H9 (cell line): Measurements from ENCODE around the gene LRMDA. TPM values are rescaled to one million over a fixed set of nuclear protein-coding genes. Genes with fewer than 3 reads are reported as not detected.

Source experiments
- DNase-seq: peaks from one replicate; pipeline ENCODE4 v3.0.0-alpha.2; 2017
- H2AFZ ChIP-seq: one replicate; pipeline ENCODE4 v1.6.1; 2013; ENCODE audit warnings: mild to moderate bottlenecking, low read length, control low read depth, moderate library complexity
- H2AK5ac ChIP-seq: 2 replicates; pipeline ENCODE4 v1.6.1; 2013; ENCODE audit warnings: low read length, control low read depth, mixed read lengths; ENCODE audit not compliant: insufficient read length
- H2BK120ac ChIP-seq: one replicate; pipeline ENCODE4 v1.6.1; 2013; ENCODE audit warnings: low read depth, mild to moderate bottlenecking, low read length, control low read depth, inconsistent platforms; ENCODE audit not compliant: poor library complexity, severe bottlenecking
- H2BK12ac ChIP-seq: 2 replicates; pipeline ENCODE4 v1.6.1; 2013; ENCODE audit warnings: low read length, control low read depth, mixed read lengths, low read depth; ENCODE audit not compliant: insufficient read length
- H2BK15ac ChIP-seq: 2 replicates; pipeline ENCODE4 v1.6.1; 2013; ENCODE audit warnings: low read depth, low read length, control low read depth
- H2BK20ac ChIP-seq: one replicate; pipeline ENCODE4 v1.6.1; 2013; ENCODE audit warnings: low read depth, mild to moderate bottlenecking, low read length, control low read depth, inconsistent platforms; ENCODE audit not compliant: poor library complexity, severe bottlenecking
- H2BK5ac ChIP-seq: 2 replicates; pipeline ENCODE4 v1.6.1; 2013; ENCODE audit warnings: low read length, control low read depth, mixed read lengths; ENCODE audit not compliant: insufficient read length
- H3K14ac ChIP-seq: 2 replicates; pipeline ENCODE4 v1.6.1; 2013; ENCODE audit warnings: low read length, control low read depth; ENCODE audit not compliant: insufficient read depth
- H3K18ac ChIP-seq: 2 replicates; pipeline ENCODE4 v1.6.1; 2013; ENCODE audit warnings: low read depth, mild to moderate bottlenecking, mixed read lengths, low read length, control low read depth; ENCODE audit not compliant: insufficient read length
- H3K23ac ChIP-seq: 2 replicates; pipeline ENCODE4 v1.6.1; 2013; ENCODE audit warnings: low read length, control low read depth, mixed read lengths, low read depth; ENCODE audit not compliant: insufficient read length
- H3K23me2 ChIP-seq: 2 replicates; pipeline ENCODE4 v1.6.1; 2013; ENCODE audit warnings: low read depth, mild to moderate bottlenecking, mixed read lengths, low read length, control low read depth; ENCODE audit not compliant: insufficient read length, poor library complexity, severe bottlenecking
- H3K27ac ChIP-seq: 2 replicates; pipeline ENCODE4 v1.5.1; 2013; ENCODE audit warnings: low read length, control low read depth, mixed read lengths, low read depth; ENCODE audit not compliant: insufficient read length
- H3K27me3 ChIP-seq: 2 replicates; pipeline ENCODE4 v1.6.1; 2013; ENCODE audit warnings: low read length, control low read depth, inconsistent platforms; ENCODE audit not compliant: insufficient read depth
- H3K4ac ChIP-seq: 2 replicates; pipeline ENCODE4 v1.6.1; 2013; ENCODE audit warnings: low read depth, mild to moderate bottlenecking, control low read depth, inconsistent platforms, low read length, moderate library complexity
- H3K4me1 ChIP-seq: 2 replicates; pipeline ENCODE4 v1.6.1; 2013; ENCODE audit warnings: low read length, control low read depth, inconsistent platforms; ENCODE audit not compliant: insufficient read depth
- H3K4me2 ChIP-seq: 2 replicates; pipeline ENCODE4 v1.6.1; 2013; ENCODE audit warnings: low read length, control low read depth, mixed read lengths; ENCODE audit not compliant: insufficient read length, insufficient read depth
- H3K56ac ChIP-seq: 2 replicates; pipeline ENCODE4 v1.6.1; 2013; ENCODE audit warnings: low read depth, mild to moderate bottlenecking, mixed read lengths, low read length, control low read depth; ENCODE audit not compliant: insufficient read length
- H3K79me1 ChIP-seq: 2 replicates; pipeline ENCODE4 v1.6.1; 2013; ENCODE audit warnings: low read depth, mild to moderate bottlenecking, moderate library complexity, low read length, control low read depth, inconsistent platforms; ENCODE audit not compliant: insufficient read depth, poor library complexity, severe bottlenecking
- H3K79me2 ChIP-seq: 2 replicates; pipeline ENCODE4 v1.6.1; 2013; ENCODE audit warnings: low read length, control low read depth, inconsistent platforms; ENCODE audit not compliant: insufficient read depth
- H3K9ac ChIP-seq: 2 replicates; pipeline ENCODE4 v1.6.1; 2013; ENCODE audit warnings: low read length, control low read depth, mixed read lengths; ENCODE audit not compliant: insufficient read length; ENCODE audit errors: extremely low read depth
- H3K9me3 ChIP-seq: one replicate; pipeline ENCODE4 v1.6.1; 2013; ENCODE audit warnings: low read depth, low read length, inconsistent platforms; ENCODE audit not compliant: control insufficient read depth
- H3T11ph ChIP-seq: one replicate; pipeline ENCODE4 v1.6.1; 2013; ENCODE audit warnings: mild to moderate bottlenecking, low read length, control low read depth, inconsistent platforms
- H4K20me1 ChIP-seq: one replicate; pipeline ENCODE4 v1.6.1; 2013; ENCODE audit not compliant: control insufficient read depth, insufficient read length, insufficient read depth
- H4K5ac ChIP-seq: 2 replicates; pipeline ENCODE4 v1.6.1; 2013; ENCODE audit warnings: low read depth, mild to moderate bottlenecking, mixed read lengths, low read length, control low read depth; ENCODE audit not compliant: insufficient read length
- H4K8ac ChIP-seq: replicated peaks from 2 replicates; pipeline ENCODE4 v1.6.1; 2013; ENCODE audit warnings: low read length, control low read depth, mixed read lengths, low read depth; ENCODE audit not compliant: insufficient read length
- H4K91ac ChIP-seq: 2 replicates; pipeline ENCODE4 v1.6.1; 2013; ENCODE audit warnings: low read depth, mild to moderate bottlenecking, moderate library complexity, mixed read lengths, low read length, control low read depth; ENCODE audit not compliant: insufficient read length
- H3K27ac Mint-ChIP-seq, 3 experiments: 2 replicates in 2 of 3; 3 replicates in 1 of 3; pipeline ENCODE4 v1.8.0; 2020 to 2021; ENCODE audit warnings: mixed read lengths in 3 of 3, mild to moderate bottlenecking in 1 of 3, moderate library complexity in 1 of 3
- H3K27me3 Mint-ChIP-seq: 2 replicates; pipeline ENCODE4 v1.8.0; 2021; ENCODE audit warnings: low read depth, mild to moderate bottlenecking, moderate library complexity, mixed read lengths
- H3K36me3 Mint-ChIP-seq, 3 experiments: 2 replicates in 2 of 3; 3 replicates in 1 of 3; pipeline ENCODE4 v1.8.0; 2020 to 2021; ENCODE audit warnings: low read depth in 3 of 3, mixed read lengths in 3 of 3; ENCODE audit not compliant: insufficient read depth in 1 of 3
- H3K4me1 Mint-ChIP-seq, 2 experiments: 2 replicates each; pipeline ENCODE4 v1.8.0; 2020; ENCODE audit warnings: mixed read lengths in 2 of 2
- H3K4me3 Mint-ChIP-seq, 2 experiments: 2 replicates in 1 of 2; 3 replicates in 1 of 2; pipeline ENCODE4 v1.8.0; 2020 to 2021; ENCODE audit warnings: mild to moderate bottlenecking in 2 of 2, mixed read lengths in 2 of 2, moderate library complexity in 1 of 2
- H3K9me3 Mint-ChIP-seq, 2 experiments: 2 replicates in 1 of 2; 3 replicates in 1 of 2; pipeline ENCODE4 v1.8.0; 2020; ENCODE audit warnings: mild to moderate bottlenecking in 2 of 2, mixed read lengths in 2 of 2, moderate library complexity in 1 of 2
- CTCF ChIP-seq: fragments of 200-600 bp; sonication (generic); conservative IDR thresholded peaks from 3 replicates; pipeline ENCODE4 v1.8.0; 2021; ENCODE audit warnings: antibody characterized with exemption, mild to moderate bottlenecking
- WGBS: extraction: QIAGEN DNeasy Blood & Tissue Kit; methylation state at CpG from one replicate; pipeline ENCODE4 v1.1.7; 2013; ENCODE audit warnings: missing lambda C conversion rate, low lambda C conversion rate, mixed read lengths; ENCODE audit not compliant: insufficient read length; ENCODE audit errors: extremely low coverage; 5-methylcytosine and 5-hydroxymethylcytosine counted together
- total RNA-seq: library from RNA; stranded (reverse); gene quantifications from 2 replicates; pipeline ENCODE4 v1.2.1, GENCODE V29; 2021

Gene LRMDA
- total RNA-seq, 1 experiment from 2014 or later, result 1.8 TPM

- no peaks in the 10 kb centered on the region for H3K27me3 ChIP-seq
- no peak overlapping the region for H2AK5ac ChIP-seq
- no peak overlapping the region for H2BK12ac ChIP-seq
- no peak overlapping the region for H2BK20ac ChIP-seq
- H3K23me2 ChIP-seq, result no peaks in the 10 kb centered on the region
- H3K18ac ChIP-seq, result no peak overlapping the region
- no peak overlapping the region for H3K56ac ChIP-seq
- no peaks in the 10 kb centered on the region for H3K79me1 ChIP-seq
- H3K23ac ChIP-seq, result no peak overlapping the region
- no peak overlapping the region for H2BK15ac ChIP-seq
- H4K8ac ChIP-seq, result no peak overlapping the region
- no peak overlapping the region for H3K14ac ChIP-seq
- no peaks in the 10 kb centered on the region for H3K79me2 ChIP-seq
- peaks cover 17 to 28% of the 10 kb centered on the region in 2 experiments for H3K4me1 Mint-ChIP-seq
- H4K91ac ChIP-seq, result no peak overlapping the region
- no peak overlapping the region for H2BK5ac ChIP-seq
- H3K27me3 Mint-ChIP-seq, result peaks cover 4% of the 10 kb centered on the region
- no peak overlapping the region for H3K27ac Mint-ChIP-seq
- no peaks in the 10 kb centered on the region for H4K20me1 ChIP-seq
- H2AFZ ChIP-seq, result no peak overlapping the region
- H3K27ac ChIP-seq, result no peak overlapping the region
- H3K4me3 Mint-ChIP-seq, result no peak overlapping the region
- no peak overlapping the region for H3K4me2 ChIP-seq
- no peak overlapping the region for H4K5ac ChIP-seq
- H3K4ac ChIP-seq, result no peak overlapping the region
- H3T11ph ChIP-seq, result no peak overlapping the region
- H2BK120ac ChIP-seq, result no peak overlapping the region
- no peaks in the 10 kb centered on the region for H3K36me3 Mint-ChIP-seq
- H3K4me1 ChIP-seq, result peaks cover 9% of the 10 kb centered on the region
- DNase-seq, result no peak
- H3K9me3 ChIP-seq, result no peaks in the 10 kb centered on the region
- no peak for TF ChIP-seq CTCF
- no peak overlapping the region for H3K9ac ChIP-seq
- no peaks in the 10 kb centered on the region; a peak in 2 of 5 replicates for H3K9me3 Mint-ChIP-seq
- no CpG with 5 or more reads among the region's 4 CpGs for WGBS
Measured at GRCh38 chr10:76198287-76199035, 767.0 kb downstream of the LRMDA start.
